Measurements from ENCODE around the gene NBPF1.
"Not testable (repeated sequence)": the region's sequence is repeated elsewhere in the genome, so short reads cannot be mapped to it uniquely, and the experiment has no call there.

Gene NBPF1

DNA sequence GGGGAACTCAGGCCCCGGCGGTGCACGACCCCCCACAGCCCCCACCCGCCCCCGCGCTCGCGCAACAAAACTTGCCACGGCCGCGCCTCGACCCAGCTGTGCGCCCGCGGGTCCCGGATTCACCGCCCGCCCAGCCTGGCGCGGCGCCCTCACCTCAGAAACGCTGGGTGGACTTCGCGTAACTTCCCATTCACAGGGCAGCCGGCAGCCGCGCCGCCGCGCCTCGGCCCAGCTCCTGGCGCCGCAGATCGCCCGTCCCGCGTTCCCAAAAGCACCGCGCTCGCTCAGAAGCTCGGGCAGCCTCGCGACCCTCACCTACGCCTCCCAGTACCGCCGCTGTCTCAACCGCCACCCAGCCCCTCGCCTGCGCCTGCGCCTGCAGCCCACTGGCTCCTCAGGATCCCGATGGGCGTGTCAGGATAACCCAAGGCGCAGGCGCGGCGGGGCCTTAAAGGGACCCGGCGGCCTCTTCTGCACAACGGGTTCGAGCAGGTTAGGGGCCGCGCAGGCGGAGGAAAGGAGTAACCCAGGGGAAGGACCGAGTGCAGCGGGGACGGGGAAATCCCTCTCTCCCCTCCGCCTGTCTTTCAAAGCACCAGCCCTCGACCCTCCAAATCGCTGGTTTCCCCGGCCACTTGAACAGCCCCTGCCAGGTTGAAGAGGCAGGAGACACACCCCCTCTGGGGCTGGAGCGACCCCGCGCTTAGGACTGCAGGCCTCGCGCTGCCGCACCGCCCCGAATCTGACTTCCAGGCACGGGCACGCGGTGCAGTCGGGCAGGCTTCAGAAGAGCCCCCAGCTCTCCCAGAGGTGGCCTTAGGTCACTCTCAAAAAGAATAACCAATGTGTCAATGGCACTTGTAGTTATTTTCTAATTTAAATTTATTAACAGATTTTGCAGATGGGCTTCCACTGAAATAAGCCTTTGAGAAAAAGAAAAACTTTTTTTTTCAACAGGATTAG lies at the start of gene NBPF1:
Gene NBPF1, minus strand, starts transcription at position 380 of the 963 bp plus-strand sequence.
- Histone ChIP-seq H3K9me3 (ENCODE audit: control insufficient read depth in 1 of 2, low read length in 2 of 2) (no peaks in the 10 kb centered on the region), H3K36me3 (ENCODE audit: control insufficient read depth in 1 of 2, insufficient read depth in 2 of 2, low read length in 2 of 2) (peaks cover under 1 to 13% of the 10 kb centered on the region in 2 donors), H3K4me3 (ENCODE audit: low read depth in 1 of 2, low read length in 2 of 2) (peak within 1 kb of the TSS; percentile 82 to 87), H3K4me1 (ENCODE audit: control insufficient read depth in 1 of 2, insufficient read depth in 2 of 2, low read length in 2 of 2) (peaks cover 6 to 20% of the 10 kb centered on the region in 2 donors), H3K27ac (ENCODE audit: low read depth, low read length) (peak within 1 kb of the TSS; percentile 73), H3K27me3 (ENCODE audit: control insufficient read depth in 1 of 2, insufficient read depth in 2 of 2, low read length in 2 of 2) (no peaks in the 10 kb centered on the region), H3K9ac (ENCODE audit: low read depth in 1 of 2, low read length in 2 of 2) (peak within 1 kb of the TSS; percentile 60 to 84)

DNA sequence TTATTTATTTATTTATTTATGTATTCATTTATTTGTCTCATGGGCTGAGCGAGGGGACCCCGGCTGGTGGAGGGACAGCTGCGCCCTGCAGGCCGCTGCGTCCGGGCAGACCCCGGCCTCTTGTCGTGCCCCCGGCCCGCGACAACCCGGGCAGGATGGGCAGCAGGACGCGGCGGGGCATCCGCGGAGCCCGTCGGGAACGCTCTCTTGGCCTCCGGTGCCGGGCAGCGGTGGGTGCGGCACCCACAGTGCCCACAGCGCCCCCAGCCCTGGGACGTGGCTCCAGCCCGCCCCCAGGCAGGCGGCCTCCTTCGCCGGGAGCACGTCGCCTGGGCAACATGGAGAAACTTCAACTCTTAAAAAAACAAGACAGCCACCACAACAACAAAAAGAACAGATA lies 44.9 kb upstream of the NBPF1 start:
- H3K9ac ChIP-seq (ENCODE audit: low read depth in 1 of 2, low read length in 2 of 2); H3K4me1 ChIP-seq (ENCODE audit: control insufficient read depth in 1 of 2, insufficient read depth in 2 of 2, low read length in 2 of 2); H3K36me3 ChIP-seq (ENCODE audit: control insufficient read depth in 1 of 2, insufficient read depth in 2 of 2, low read length in 2 of 2); H3K27ac ChIP-seq (ENCODE audit: low read depth, low read length); H3K4me3 ChIP-seq (ENCODE audit: low read depth in 1 of 2, low read length in 2 of 2); H3K27me3 ChIP-seq (ENCODE audit: control insufficient read depth in 1 of 2, insufficient read depth in 2 of 2, low read length in 2 of 2); H3K9me3 ChIP-seq (ENCODE audit: control insufficient read depth in 1 of 2, low read length in 2 of 2): not testable (repeated sequence)

DNA sequence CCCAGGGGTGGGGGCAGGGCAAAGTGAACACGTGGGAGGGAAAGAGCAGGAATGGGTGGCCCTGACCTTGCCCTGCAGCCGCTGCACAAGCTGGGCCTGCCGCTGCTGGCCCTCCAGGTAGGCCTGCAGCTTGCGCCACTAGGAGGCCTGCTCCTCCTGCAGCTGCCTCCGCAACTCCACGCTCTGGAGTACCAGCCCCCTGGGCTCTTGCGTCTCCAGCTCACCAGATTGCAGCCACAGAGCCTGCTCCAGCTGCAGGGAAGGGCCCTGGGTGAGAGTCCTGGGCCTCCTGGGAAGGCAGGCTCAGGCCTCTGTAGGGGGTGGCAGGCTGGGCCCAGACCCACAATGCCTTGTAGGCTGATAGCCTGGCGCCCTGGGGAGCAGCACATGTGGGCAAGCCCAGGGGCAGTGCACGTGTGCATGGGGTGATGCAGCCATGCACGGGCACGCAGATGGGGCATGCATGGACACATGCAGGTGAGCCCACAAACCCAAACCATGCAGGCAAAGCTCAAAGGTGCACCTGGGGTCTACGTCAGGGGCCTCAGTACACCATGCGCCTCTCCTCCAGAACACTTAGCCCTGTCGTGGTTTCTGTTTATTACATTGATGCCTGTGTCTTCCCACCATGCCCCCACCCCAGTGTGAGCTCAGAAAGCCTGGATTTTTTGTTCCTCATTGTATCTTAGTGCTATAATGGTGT lies 43.8 kb upstream of the NBPF1 start:
- not testable (repeated sequence) for H3K9ac ChIP-seq (ENCODE audit: low read depth in 1 of 2, low read length in 2 of 2); H3K36me3 ChIP-seq (ENCODE audit: control insufficient read depth in 1 of 2, insufficient read depth in 2 of 2, low read length in 2 of 2); H3K27me3 ChIP-seq (ENCODE audit: control insufficient read depth in 1 of 2, insufficient read depth in 2 of 2, low read length in 2 of 2); H3K27ac ChIP-seq (ENCODE audit: low read depth, low read length); H3K9me3 ChIP-seq (ENCODE audit: control insufficient read depth in 1 of 2, low read length in 2 of 2); H3K4me3 ChIP-seq (ENCODE audit: low read depth in 1 of 2, low read length in 2 of 2); H3K4me1 ChIP-seq (ENCODE audit: control insufficient read depth in 1 of 2, insufficient read depth in 2 of 2, low read length in 2 of 2)

DNA sequence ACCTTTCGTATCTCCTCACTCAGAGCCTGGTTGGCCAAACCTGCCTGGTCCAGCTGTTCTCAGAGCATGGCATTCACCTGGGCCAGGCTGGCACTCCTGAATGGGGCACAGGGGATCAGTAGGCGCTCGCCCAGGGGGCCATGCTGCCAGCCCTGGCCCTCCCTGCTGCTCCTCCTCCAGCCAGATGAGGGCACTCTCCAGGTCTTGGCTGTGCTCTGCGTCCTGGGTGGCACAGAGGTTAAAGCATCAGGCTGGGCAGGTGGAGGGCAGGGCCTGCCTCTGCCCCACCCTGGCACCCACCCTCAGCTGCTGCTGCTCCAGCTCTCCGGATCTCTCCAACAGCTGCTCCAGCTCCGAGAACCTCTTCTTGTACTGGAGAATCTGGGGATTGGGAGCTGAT lies 43.2 kb upstream of the NBPF1 start:
- not testable (repeated sequence) for H3K27me3 ChIP-seq (ENCODE audit: control insufficient read depth in 1 of 2, insufficient read depth in 2 of 2, low read length in 2 of 2); H3K4me3 ChIP-seq (ENCODE audit: low read depth in 1 of 2, low read length in 2 of 2); H3K4me1 ChIP-seq (ENCODE audit: control insufficient read depth in 1 of 2, insufficient read depth in 2 of 2, low read length in 2 of 2); H3K9me3 ChIP-seq (ENCODE audit: control insufficient read depth in 1 of 2, low read length in 2 of 2); H3K36me3 ChIP-seq (ENCODE audit: control insufficient read depth in 1 of 2, insufficient read depth in 2 of 2, low read length in 2 of 2); H3K27ac ChIP-seq (ENCODE audit: low read depth, low read length); H3K9ac ChIP-seq (ENCODE audit: low read depth in 1 of 2, low read length in 2 of 2)

DNA sequence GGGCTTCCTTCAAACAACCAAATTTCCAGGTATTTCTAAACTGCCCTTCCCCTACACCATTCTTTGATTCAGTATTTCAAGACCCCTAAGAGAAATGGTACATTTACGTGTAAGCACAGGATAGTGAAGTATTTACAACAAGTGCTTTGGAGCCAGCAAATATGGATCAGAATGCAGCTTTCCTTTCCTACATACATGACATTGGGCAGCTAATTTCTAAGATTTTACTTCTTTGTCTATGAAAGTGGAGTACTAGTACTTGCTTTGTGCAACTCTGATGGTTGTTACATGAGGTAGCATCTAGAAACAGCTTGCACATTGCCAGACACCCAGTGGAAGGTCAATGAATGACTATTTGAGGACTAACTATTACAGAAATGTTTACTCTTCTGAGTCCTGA lies 38.2 kb upstream of the NBPF1 start:
- H3K36me3 ChIP-seq (ENCODE audit: control insufficient read depth in 1 of 2, insufficient read depth in 2 of 2, low read length in 2 of 2); H3K4me3 ChIP-seq (ENCODE audit: low read depth in 1 of 2, low read length in 2 of 2); H3K9me3 ChIP-seq (ENCODE audit: control insufficient read depth in 1 of 2, low read length in 2 of 2); H3K4me1 ChIP-seq (ENCODE audit: control insufficient read depth in 1 of 2, insufficient read depth in 2 of 2, low read length in 2 of 2); H3K9ac ChIP-seq (ENCODE audit: low read depth in 1 of 2, low read length in 2 of 2); H3K27me3 ChIP-seq (ENCODE audit: control insufficient read depth in 1 of 2, insufficient read depth in 2 of 2, low read length in 2 of 2); H3K27ac ChIP-seq (ENCODE audit: low read depth, low read length): not testable (repeated sequence)

DNA sequence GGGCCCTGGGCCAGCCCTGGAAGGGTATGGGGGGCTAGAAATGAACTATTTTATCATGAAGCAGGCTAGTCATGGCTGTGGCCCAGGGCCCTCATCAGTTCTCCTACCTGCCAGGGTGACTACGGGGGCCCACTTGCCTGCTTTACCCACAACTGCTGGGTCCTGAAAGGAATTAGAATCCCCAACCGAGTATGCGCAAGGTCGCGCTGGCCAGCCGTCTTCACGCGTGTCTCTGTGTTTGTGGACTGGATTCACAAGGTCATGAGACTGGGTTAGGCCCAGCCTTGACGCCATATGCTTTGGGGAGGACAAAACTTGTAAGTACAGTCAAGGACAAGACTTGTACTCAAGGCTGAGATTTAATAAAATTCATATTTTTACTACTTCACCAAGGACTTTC lies 36.6 kb upstream of the NBPF1 start:
- not testable (repeated sequence) for H3K4me3 ChIP-seq (ENCODE audit: low read depth in 1 of 2, low read length in 2 of 2); H3K4me1 ChIP-seq (ENCODE audit: control insufficient read depth in 1 of 2, insufficient read depth in 2 of 2, low read length in 2 of 2); H3K9ac ChIP-seq (ENCODE audit: low read depth in 1 of 2, low read length in 2 of 2); H3K36me3 ChIP-seq (ENCODE audit: control insufficient read depth in 1 of 2, insufficient read depth in 2 of 2, low read length in 2 of 2); H3K27ac ChIP-seq (ENCODE audit: low read depth, low read length); H3K27me3 ChIP-seq (ENCODE audit: control insufficient read depth in 1 of 2, insufficient read depth in 2 of 2, low read length in 2 of 2); H3K9me3 ChIP-seq (ENCODE audit: control insufficient read depth in 1 of 2, low read length in 2 of 2)

DNA sequence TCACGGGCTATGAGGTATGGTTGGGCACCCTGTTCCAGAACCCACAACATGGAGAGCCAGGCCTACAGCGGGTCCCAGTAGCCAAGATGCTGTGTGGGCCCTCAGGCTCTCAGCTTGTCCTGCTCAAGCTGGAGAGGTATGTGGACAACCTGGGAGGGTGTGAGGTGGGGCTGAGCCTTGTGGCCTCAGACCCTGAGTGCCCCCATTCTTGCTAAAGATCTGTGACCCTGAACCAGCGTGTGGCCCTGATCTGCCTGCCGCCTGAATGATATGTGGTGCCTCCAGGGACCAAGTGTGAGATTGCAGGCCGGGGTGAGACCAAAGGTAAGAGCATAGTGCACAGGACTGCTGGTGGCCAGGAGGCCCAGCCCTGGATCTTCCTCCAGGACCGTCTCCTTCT lies 36.0 kb upstream of the NBPF1 start:
- H3K4me1 ChIP-seq (ENCODE audit: control insufficient read depth in 1 of 2, insufficient read depth in 2 of 2, low read length in 2 of 2): peaks cover 8 to 11% of the 10 kb centered on the region in 2 donors
- not testable (repeated sequence) for H3K27me3 ChIP-seq (ENCODE audit: control insufficient read depth in 1 of 2, insufficient read depth in 2 of 2, low read length in 2 of 2); H3K27ac ChIP-seq (ENCODE audit: low read depth, low read length); H3K9ac ChIP-seq (ENCODE audit: low read depth in 1 of 2, low read length in 2 of 2); H3K4me3 ChIP-seq (ENCODE audit: low read depth in 1 of 2, low read length in 2 of 2); H3K36me3 ChIP-seq (ENCODE audit: control insufficient read depth in 1 of 2, insufficient read depth in 2 of 2, low read length in 2 of 2); H3K9me3 ChIP-seq (ENCODE audit: control insufficient read depth in 1 of 2, low read length in 2 of 2)

DNA sequence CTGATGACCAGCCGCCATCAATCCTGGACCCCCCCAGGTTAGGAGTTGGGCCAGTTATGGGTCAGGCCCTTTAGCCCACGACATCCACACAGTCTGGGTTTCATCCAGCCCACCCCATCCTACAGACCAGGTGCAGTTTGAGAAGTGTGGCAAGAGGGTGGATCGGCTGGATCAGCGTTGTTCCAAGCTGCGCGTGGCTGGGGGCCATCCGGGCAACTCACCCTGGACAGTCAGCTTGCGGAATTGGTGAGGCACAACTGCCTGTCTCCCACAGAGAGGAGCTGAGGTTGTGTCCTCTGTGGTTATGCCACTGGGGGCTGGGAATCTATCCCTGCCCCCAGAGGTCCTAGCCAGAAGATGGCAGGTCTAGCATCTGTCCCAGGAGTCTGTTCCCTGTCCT lies 35.4 kb upstream of the NBPF1 start:
- peaks cover 8 to 15% of the 10 kb centered on the region in 2 donors for H3K4me1 ChIP-seq (ENCODE audit: control insufficient read depth in 1 of 2, insufficient read depth in 2 of 2, low read length in 2 of 2)
- H3K4me3 ChIP-seq (ENCODE audit: low read depth in 1 of 2, low read length in 2 of 2); H3K36me3 ChIP-seq (ENCODE audit: control insufficient read depth in 1 of 2, insufficient read depth in 2 of 2, low read length in 2 of 2); H3K27me3 ChIP-seq (ENCODE audit: control insufficient read depth in 1 of 2, insufficient read depth in 2 of 2, low read length in 2 of 2); H3K9ac ChIP-seq (ENCODE audit: low read depth in 1 of 2, low read length in 2 of 2); H3K9me3 ChIP-seq (ENCODE audit: control insufficient read depth in 1 of 2, low read length in 2 of 2); H3K27ac ChIP-seq (ENCODE audit: low read depth, low read length): not testable (repeated sequence)

DNA sequence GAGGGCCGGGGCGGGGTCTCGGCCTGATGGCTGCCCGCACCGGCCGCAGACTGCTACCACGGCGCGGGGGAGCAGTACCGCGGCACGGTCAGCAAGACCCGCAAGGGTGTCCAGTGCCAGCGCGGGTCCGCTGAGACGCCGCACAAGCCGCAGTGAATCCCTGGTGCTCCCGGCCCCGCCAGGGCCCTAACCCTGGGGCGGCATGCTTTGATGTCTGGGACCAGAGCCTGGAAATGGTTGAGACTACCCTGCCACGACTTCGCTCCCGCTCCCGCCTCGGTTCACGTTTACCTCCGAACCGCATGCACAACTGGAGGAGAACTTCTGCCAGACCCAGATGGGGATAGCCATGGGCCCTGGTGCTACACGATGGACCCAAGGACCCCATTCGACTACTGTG lies 34.9 kb upstream of the NBPF1 start:
- H3K4me1 ChIP-seq (ENCODE audit: control insufficient read depth in 1 of 2, insufficient read depth in 2 of 2, low read length in 2 of 2): peaks cover 13 to 20% of the 10 kb centered on the region in 2 donors
- not testable (repeated sequence) for H3K9ac ChIP-seq (ENCODE audit: low read depth in 1 of 2, low read length in 2 of 2); H3K9me3 ChIP-seq (ENCODE audit: control insufficient read depth in 1 of 2, low read length in 2 of 2); H3K27ac ChIP-seq (ENCODE audit: low read depth, low read length); H3K36me3 ChIP-seq (ENCODE audit: control insufficient read depth in 1 of 2, insufficient read depth in 2 of 2, low read length in 2 of 2); H3K4me3 ChIP-seq (ENCODE audit: low read depth in 1 of 2, low read length in 2 of 2); H3K27me3 ChIP-seq (ENCODE audit: control insufficient read depth in 1 of 2, insufficient read depth in 2 of 2, low read length in 2 of 2)
